ENCODE measurements around the gene GDI1. TPM values are rescaled to one million over a fixed set of nuclear protein-coding genes. Genes with fewer than 3 reads are reported as not detected.

GDI1 gene
- total RNA-seq, 1 donor from 2014 or later, result 143 TPM

DNA sequence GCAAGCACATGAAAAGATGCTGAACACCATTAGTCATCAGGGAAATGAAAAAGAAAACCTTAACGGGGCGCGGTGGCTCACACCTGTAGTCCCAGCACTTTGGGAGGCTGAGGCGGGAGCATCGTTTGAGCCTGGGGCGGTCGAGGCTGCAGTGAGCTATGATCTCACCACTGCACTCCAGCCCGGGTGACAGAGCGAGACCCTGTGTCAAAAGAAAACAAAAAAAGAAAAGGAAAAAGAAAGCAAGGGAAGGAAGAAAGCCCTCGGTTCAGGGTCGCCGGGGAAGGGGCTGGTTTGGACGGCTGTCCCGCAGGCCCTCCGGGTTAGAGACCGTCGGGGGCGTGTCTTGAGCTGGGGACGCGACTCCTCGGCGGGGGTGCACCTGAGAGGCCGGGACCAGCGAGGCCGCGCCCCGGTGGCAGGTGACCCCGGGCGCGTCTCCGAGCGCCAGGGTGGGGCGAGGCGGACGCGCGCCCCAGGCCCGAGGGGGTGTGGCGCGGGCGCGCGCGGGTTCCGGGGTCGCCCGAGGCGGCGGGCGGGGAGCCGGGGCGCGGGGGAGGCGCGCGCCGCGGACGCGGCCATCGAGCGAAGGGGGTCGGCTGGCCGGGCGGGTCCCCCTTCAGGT, 20.6 kb downstream of the GDI1 start:
- Histone ChIP-seq H3K9ac (ENCODE audit: low read length) (peak overlapping the region; percentile 81), H3K27ac (ENCODE audit: low read depth, low read length) (peak overlapping the region; percentile 53), H3K4me3 (ENCODE audit: insufficient read depth, low read depth, low read length) (peak overlapping the region; percentile 50), H2AFZ (ENCODE audit: low read depth, low read length) (peak overlapping the region; percentile 66), H3K27me3 (ENCODE audit: insufficient read depth, low read length) (no peaks in the 10 kb centered on the region), H3K4me1 (ENCODE audit: insufficient read depth, low read length) (peaks cover 4% of the 10 kb centered on the region), H3K4me2 (ENCODE audit: low read length) (peak overlapping the region; percentile 91), H3K36me3 (ENCODE audit: insufficient read depth, low read length) (no peaks in the 10 kb centered on the region), H3K9me3 (ENCODE audit: insufficient read depth, low read depth, low read length) (no peaks in the 10 kb centered on the region), H3K79me2 (ENCODE audit: insufficient read depth, low read length) (peaks cover 43% of the 10 kb centered on the region), H4K20me1 (ENCODE audit: insufficient read depth, low read length) (peaks cover 41% of the 10 kb centered on the region)
- Mint-ChIP-seq H3K9me3 (ENCODE audit: unreplicated experiment) (peaks cover 2% of the 10 kb centered on the region), H3K27ac (ENCODE audit: unreplicated experiment) (peak overlapping the region; percentile 96), H3K4me1 (ENCODE audit: low read depth, unreplicated experiment) (no peaks in the 10 kb centered on the region), H3K4me3 (ENCODE audit: unreplicated experiment) (peak overlapping the region; percentile 96), H3K27me3 (ENCODE audit: low read depth, unreplicated experiment) (no peaks in the 10 kb centered on the region), H3K36me3 (ENCODE audit: low read depth, unreplicated experiment) (peaks cover 7% of the 10 kb centered on the region)
- FAIRE-seq (no peak), DNase-seq (ENCODE audit: low read depth) (no peak)
- TF ChIP-seq CTCF (IDR thresholded peaks at IDR 0.05; ENCODE audit: insufficient read depth, low read depth, low read length) (no peak), EZH2 (IDR thresholded peaks at IDR 0.05; ENCODE audit: insufficient read depth, low read length) (no peak)

DNA sequence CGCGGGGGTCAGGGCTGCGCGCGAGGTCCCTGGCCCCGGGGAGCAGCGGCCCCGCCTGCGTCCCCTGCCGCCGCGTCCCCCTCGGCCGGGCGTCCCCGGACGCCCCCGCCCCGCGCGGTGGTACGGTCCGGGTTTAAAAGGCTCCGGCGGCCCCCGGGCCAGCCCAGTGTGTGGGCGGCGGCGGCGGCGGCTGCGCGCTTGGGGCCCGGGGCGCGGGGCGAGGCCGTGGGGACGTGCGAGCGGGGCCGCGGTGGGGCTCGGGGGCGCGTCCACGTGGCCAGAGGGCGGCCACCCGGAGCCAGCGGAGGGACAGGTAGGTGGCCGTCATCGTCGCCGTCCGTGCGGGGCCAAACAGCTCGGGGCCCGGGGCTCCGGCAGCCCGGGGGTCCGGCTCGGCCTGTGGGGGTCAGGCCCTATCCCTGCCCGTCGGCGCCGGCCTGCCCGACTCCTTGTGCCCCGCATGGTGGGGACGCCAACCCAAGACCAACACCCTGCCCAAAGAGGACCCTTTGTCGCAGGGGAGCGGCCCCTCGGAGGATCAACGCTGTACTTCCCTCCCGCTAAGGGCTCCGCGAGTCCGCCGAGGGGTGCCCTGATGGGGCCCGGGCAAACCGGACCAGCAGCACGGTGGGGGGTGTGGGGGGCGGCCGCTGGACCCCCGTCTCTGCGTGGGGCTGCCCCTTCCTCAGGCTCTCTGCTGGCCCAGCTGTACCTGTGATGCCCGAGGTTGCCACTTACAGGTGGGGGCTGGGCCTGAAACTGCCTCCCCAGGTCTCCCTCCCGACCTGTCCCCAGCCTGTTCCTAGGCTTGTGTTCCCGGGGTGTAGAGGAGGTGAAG, 21.4 kb downstream of the GDI1 start, which contains the start of gene PLXNA3:
Gene PLXNA3 (plus strand): TSS at position 166 of the 838 bp plus-strand sequence. CDS start 1,903 bp downstream, outside the sequence.
- Mint-ChIP-seq H3K27me3 (ENCODE audit: low read depth, unreplicated experiment) (no peaks in the 10 kb centered on the region), H3K4me1 (ENCODE audit: low read depth, unreplicated experiment) (no peaks in the 10 kb centered on the region), H3K4me3 (ENCODE audit: unreplicated experiment) (peak within 1 kb of the TSS; percentile 96), H3K9me3 (ENCODE audit: unreplicated experiment) (peaks cover 2% of the 10 kb centered on the region), H3K27ac (ENCODE audit: unreplicated experiment) (peak within 1 kb of the TSS; percentile 96), H3K36me3 (ENCODE audit: low read depth, unreplicated experiment) (peaks cover 5% of the 10 kb centered on the region)
- FAIRE-seq, result no peak
- Histone ChIP-seq H3K4me1 (ENCODE audit: insufficient read depth, low read length) (peaks cover 4% of the 10 kb centered on the region), H3K9ac (ENCODE audit: low read length) (peak within 1 kb of the TSS; percentile 81), H3K4me2 (ENCODE audit: low read length) (peak within 1 kb of the TSS; percentile 91), H3K27ac (ENCODE audit: low read depth, low read length) (peak within 1 kb of the TSS; percentile 53), H2AFZ (ENCODE audit: low read depth, low read length) (peak within 1 kb of the TSS; percentile 66), H3K9me3 (ENCODE audit: insufficient read depth, low read depth, low read length) (no peaks in the 10 kb centered on the region), H3K36me3 (ENCODE audit: insufficient read depth, low read length) (no peaks in the 10 kb centered on the region), H3K27me3 (ENCODE audit: insufficient read depth, low read length) (no peaks in the 10 kb centered on the region), H4K20me1 (ENCODE audit: insufficient read depth, low read length) (peaks cover 45% of the 10 kb centered on the region), H3K79me2 (ENCODE audit: insufficient read depth, low read length) (peaks cover 50% of the 10 kb centered on the region), H3K4me3 (ENCODE audit: insufficient read depth, low read depth, low read length) (peak within 1 kb of the TSS; percentile 81)
- no peak for DNase-seq (ENCODE audit: low read depth)
- TF ChIP-seq CTCF (IDR thresholded peaks at IDR 0.05; ENCODE audit: insufficient read depth, low read depth, low read length), result no peak
- no peak for TF ChIP-seq EZH2 (IDR thresholded peaks at IDR 0.05; ENCODE audit: insufficient read depth, low read length)

Data from astrocyte (in vitro differentiated cells and primary cell).